ENCODE data around the gene OSCAR.

- TF ChIP-seq POLR2AphosphoS5 (IDR thresholded peaks at IDR 0.05; ENCODE audit: low read depth, low read length) (no peak), TAF1 (IDR thresholded peaks at IDR 0.05; ENCODE audit: borderline replicate concordance, insufficient read depth, low read length) (no peak), SIN3A (IDR thresholded peaks at IDR 0.05; ENCODE audit: borderline replicate concordance, insufficient read depth, low read length) (no peak)
- TF ChIP-seq, protein P1, sequence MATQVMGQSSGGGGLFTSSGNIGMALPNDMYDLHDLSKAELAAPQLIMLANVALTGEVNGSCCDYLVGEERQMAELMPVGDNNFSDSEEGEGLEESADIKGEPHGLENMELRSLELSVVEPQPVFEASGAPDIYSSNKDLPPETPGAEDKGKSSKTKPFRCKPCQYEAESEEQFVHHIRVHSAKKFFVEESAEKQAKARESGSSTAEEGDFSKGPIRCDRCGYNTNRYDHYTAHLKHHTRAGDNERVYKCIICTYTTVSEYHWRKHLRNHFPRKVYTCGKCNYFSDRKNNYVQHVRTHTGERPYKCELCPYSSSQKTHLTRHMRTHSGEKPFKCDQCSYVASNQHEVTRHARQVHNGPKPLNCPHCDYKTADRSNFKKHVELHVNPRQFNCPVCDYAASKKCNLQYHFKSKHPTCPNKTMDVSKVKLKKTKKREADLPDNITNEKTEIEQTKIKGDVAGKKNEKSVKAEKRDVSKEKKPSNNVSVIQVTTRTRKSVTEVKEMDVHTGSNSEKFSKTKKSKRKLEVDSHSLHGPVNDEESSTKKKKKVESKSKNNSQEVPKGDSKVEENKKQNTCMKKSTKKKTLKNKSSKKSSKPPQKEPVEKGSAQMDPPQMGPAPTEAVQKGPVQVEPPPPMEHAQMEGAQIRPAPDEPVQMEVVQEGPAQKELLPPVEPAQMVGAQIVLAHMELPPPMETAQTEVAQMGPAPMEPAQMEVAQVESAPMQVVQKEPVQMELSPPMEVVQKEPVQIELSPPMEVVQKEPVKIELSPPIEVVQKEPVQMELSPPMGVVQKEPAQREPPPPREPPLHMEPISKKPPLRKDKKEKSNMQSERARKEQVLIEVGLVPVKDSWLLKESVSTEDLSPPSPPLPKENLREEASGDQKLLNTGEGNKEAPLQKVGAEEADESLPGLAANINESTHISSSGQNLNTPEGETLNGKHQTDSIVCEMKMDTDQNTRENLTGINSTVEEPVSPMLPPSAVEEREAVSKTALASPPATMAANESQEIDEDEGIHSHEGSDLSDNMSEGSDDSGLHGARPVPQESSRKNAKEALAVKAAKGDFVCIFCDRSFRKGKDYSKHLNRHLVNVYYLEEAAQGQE (IDR thresholded peaks at IDR 0.05; ENCODE audit: insufficient read depth in 1 of 2, low read depth in 2 of 2, low read length in 2 of 2) = no peak
Measured at GRCh38 chr19:54123682-54124081, 23.1 kb upstream of the OSCAR start.
